HCT116 (cell line): ENCODE results near the gene P2RX7. TPM values are rescaled to one million over a fixed set of nuclear protein-coding genes. Genes with fewer than 3 reads are reported as not detected.

Experiments
- ATAC-seq: fragments of 200-7000 bp; cut with Tn5 transposase; 2 replicates; pipeline ENCODE4 v1.9.1; 2020; ENCODE audit warnings: mild to moderate bottlenecking, moderate library complexity
- BruUV-seq: library from RNA; stranded (reverse); fragments of 400-500 nt; replicated peaks from 2 replicates; lab custom pipeline; 2021; lab: Mats Ljungman, UMichigan
- CTCF ChIA-PET: fragments of 300-600 bp; sonication (Branson Sonifier 250); formaldehyde crosslinking; loops from one replicate; lab custom pipeline; 2021; ENCODE audit warnings: antibody characterized with exemption; lab: Charles Lee
- POLR2A ChIA-PET: fragments of 300-600, 350-600 bp; sonication (Branson Sonifier 250); formaldehyde crosslinking; loops from one replicate; lab custom pipeline; 2021; ENCODE audit warnings: antibody characterized with exemption; lab: Charles Lee
- RAD21 ChIA-PET, 2 experiments: fragments of 300-600 bp; sonication (Branson Sonifier 250); formaldehyde crosslinking; loops; one replicate each; lab custom pipeline; 2023; ENCODE audit warnings: low total read pairs in 2 of 2; ENCODE audit not compliant: uncharacterized antibody in 2 of 2, unreplicated experiment in 2 of 2, low non-redundant PET in 1 of 2; lab: Charles Lee
- DNase-seq: peaks from one replicate; pipeline ENCODE4 v3.0.0-alpha.2; 2010; ENCODE audit warnings: low read depth, low spot score
- H2AFZ ChIP-seq: fragments of 200-600 bp; shearing (Covaris generic), sonication (generic); 2 replicates; pipeline ENCODE4 v1.6.1; 2017; ENCODE audit warnings: low read depth, mixed run types, mixed read lengths, antibody characterized with exemption, low read length; ENCODE audit not compliant: poor library complexity, severe bottlenecking
- H3K27ac ChIP-seq: 2 replicates; pipeline ENCODE4 v1.5.1; 2012; ENCODE audit warnings: low read depth, low read length
- H3K27me3 ChIP-seq: fragments of 200-600 bp; sonication (generic); 2 replicates; pipeline ENCODE4 v1.6.1; 2016; ENCODE audit warnings: mixed run types, low read length, mixed read lengths; ENCODE audit not compliant: insufficient read depth
- H3K36me3 ChIP-seq, 2 experiments: fragments of 200-500 bp in 1 of 2; fragments of 200-600 bp in 1 of 2; sonication (Bioruptor generic) in 1 of 2; sonication (generic) in 1 of 2; 2 replicates each; pipeline versions ENCODE4 v1.5.1 to v1.6.1; 2014 to 2016; ENCODE audit warnings: low read length in 2 of 2, inconsistent platforms in 1 of 2, mixed read lengths in 1 of 2, mixed run types in 1 of 2; ENCODE audit not compliant: insufficient read depth in 2 of 2, control insufficient read depth in 1 of 2
- H3K4me1 ChIP-seq, 2 experiments: fragments of 200-600 bp in 1 of 2; sonication (generic) in 1 of 2; 2 replicates each; pipeline versions ENCODE4 v1.5.1 to v1.6.1; 2012 to 2017; ENCODE audit warnings: low read length in 2 of 2, inconsistent platforms in 1 of 2, mild to moderate bottlenecking in 1 of 2, mixed read lengths in 1 of 2, mixed run types in 1 of 2, moderate library complexity in 1 of 2; ENCODE audit not compliant: insufficient read depth in 2 of 2, control insufficient read depth in 1 of 2
- H3K4me2 ChIP-seq: fragments of 200-600 bp; sonication (generic); 2 replicates; pipeline ENCODE4 v1.6.1; 2017; ENCODE audit warnings: mixed run types, low read length, mixed read lengths
- H3K4me3 ChIP-seq, 2 experiments: fragments of 200-600 bp in 1 of 2; sonication (generic) in 1 of 2; replicated peaks in 1 of 2; 2 replicates each; pipeline ENCODE4 v1.5.1; 2011 to 2016; ENCODE audit warnings: low read length in 2 of 2, control low read depth in 1 of 2, low read depth in 1 of 2, mild to moderate bottlenecking in 1 of 2, mixed read lengths in 1 of 2, mixed run types in 1 of 2
- H3K79me2 ChIP-seq: fragments of 200-600 bp; sonication (generic); 2 replicates; pipeline ENCODE4 v1.6.1; 2017; ENCODE audit warnings: mild to moderate bottlenecking, mixed run types, low read length, moderate library complexity, mixed read lengths; ENCODE audit not compliant: insufficient read depth
- H3K9ac ChIP-seq: fragments of 200-600 bp; sonication (generic); 2 replicates; pipeline ENCODE4 v1.6.1; 2016; ENCODE audit warnings: low read length, mixed read lengths
- H3K9me2 ChIP-seq: fragments of 200-600 bp; sonication (generic), shearing (Covaris generic); 2 replicates; pipeline ENCODE4 v1.6.1; 2017; ENCODE audit warnings: mixed run types, mild to moderate bottlenecking, moderate library complexity; ENCODE audit not compliant: insufficient read depth
- H3K9me3 ChIP-seq, 2 experiments: fragments of 200-500 bp in 1 of 2; fragments of 200-600 bp in 1 of 2; sonication (Bioruptor generic) in 1 of 2; sonication (generic) in 1 of 2; 2 replicates each; pipeline ENCODE4 v1.6.1; 2014 to 2017; ENCODE audit warnings: low read length in 2 of 2, mixed read lengths in 2 of 2, inconsistent platforms in 1 of 2, low read depth in 1 of 2, mild to moderate bottlenecking in 1 of 2, mixed run types in 1 of 2, moderate library complexity in 1 of 2; ENCODE audit not compliant: control insufficient read depth in 1 of 2, insufficient read depth in 1 of 2
- H4K20me1 ChIP-seq: fragments of 200-600 bp; sonication (generic), shearing (Covaris generic); 2 replicates; pipeline ENCODE4 v1.6.1; 2017; ENCODE audit warnings: mixed run types, mild to moderate bottlenecking, moderate library complexity; ENCODE audit not compliant: insufficient read depth
- CBX3 ChIP-seq: IDR thresholded peaks from 2 replicates; pipeline ENCODE4 v1.6.1; 2012; ENCODE audit warnings: low read depth
- CEBPB ChIP-seq: IDR thresholded peaks from 2 replicates; pipeline ENCODE4 v1.6.1; 2012; ENCODE audit warnings: low read depth
- ELF1 ChIP-seq: IDR thresholded peaks from 2 replicates; pipeline ENCODE4 v1.6.1; 2012; ENCODE audit warnings: low read depth, borderline replicate concordance
- EZH2 ChIP-seq: fragments of 200-600 bp; sonication (generic); IDR thresholded peaks from 2 replicates; pipeline ENCODE4 v1.6.1; 2017; ENCODE audit warnings: antibody characterized with exemption, mixed run types
- EZH2phosphoT487 ChIP-seq: fragments of 200-600 bp; IDR thresholded peaks from 2 replicates; pipeline ENCODE4 v1.6.1; 2018; ENCODE audit warnings: antibody characterized with exemption, borderline replicate concordance
- FOSL1 ChIP-seq: IDR thresholded peaks from 2 replicates; pipeline ENCODE4 v1.6.1; 2012; ENCODE audit warnings: low read depth
- POLR2A ChIP-seq: IDR thresholded peaks from 2 replicates; pipeline ENCODE4 v1.7.0; 2011; ENCODE audit warnings: borderline replicate concordance; ENCODE audit not compliant: insufficient read depth, insufficient read length; ENCODE audit errors: extremely low read depth
- SIN3A ChIP-seq: IDR thresholded peaks from 2 replicates; pipeline ENCODE4 v1.6.1; 2012; ENCODE audit warnings: low read depth
- SP1 ChIP-seq: IDR thresholded peaks from 2 replicates; pipeline ENCODE4 v1.6.1; 2012; ENCODE audit warnings: low read depth
- SRF ChIP-seq: IDR thresholded peaks from 2 replicates; pipeline ENCODE4 v1.6.1; 2012; ENCODE audit warnings: low read depth
- YY1 ChIP-seq: IDR thresholded peaks from 2 replicates; pipeline ENCODE4 v1.6.1; 2011; ENCODE audit warnings: low read length, low read depth, moderate library complexity, mild to moderate bottlenecking; ENCODE audit not compliant: insufficient replicate concordance; ENCODE audit errors: extremely low read depth
- ZFX ChIP-seq: fragments of 450-650 bp; IDR thresholded peaks from 2 replicates; pipeline ENCODE4 v1.6.1; 2017
- intact Hi-C: fragments of 100-400 bp; cut with micrococcal nuclease; formaldehyde crosslinking; loops from 2 replicates; pipeline ENCODE4 v1.10.0; 2022
- total RNA-seq: library from RNA; stranded (reverse); gene quantifications from one replicate; pipeline ENCODE4 v1.2.1, GENCODE V29; 2021; ENCODE audit not compliant: unreplicated experiment
- TF ChIP-seq, protein P1 (sequence below): IDR thresholded peaks from 2 replicates; pipeline ENCODE4 v1.6.1; 2012; ENCODE audit warnings: low read depth
- TF ChIP-seq, protein P2 (sequence below): IDR thresholded peaks from 2 replicates; pipeline ENCODE4 v1.6.1; 2012
- TF ChIP-seq, protein P3 (sequence below): IDR thresholded peaks from 2 replicates; pipeline ENCODE4 v1.6.1; 2012
- TF ChIP-seq, protein P4 (sequence below): IDR thresholded peaks from 2 replicates; pipeline ENCODE4 v1.6.1; 2011; ENCODE audit warnings: mild to moderate bottlenecking, low read length, moderate library complexity; ENCODE audit not compliant: insufficient replicate concordance; ENCODE audit errors: extremely low read depth

The P2RX7 gene
- total RNA-seq, 1 experiment from 2014 or later, result 1.5 TPM

DNA sequence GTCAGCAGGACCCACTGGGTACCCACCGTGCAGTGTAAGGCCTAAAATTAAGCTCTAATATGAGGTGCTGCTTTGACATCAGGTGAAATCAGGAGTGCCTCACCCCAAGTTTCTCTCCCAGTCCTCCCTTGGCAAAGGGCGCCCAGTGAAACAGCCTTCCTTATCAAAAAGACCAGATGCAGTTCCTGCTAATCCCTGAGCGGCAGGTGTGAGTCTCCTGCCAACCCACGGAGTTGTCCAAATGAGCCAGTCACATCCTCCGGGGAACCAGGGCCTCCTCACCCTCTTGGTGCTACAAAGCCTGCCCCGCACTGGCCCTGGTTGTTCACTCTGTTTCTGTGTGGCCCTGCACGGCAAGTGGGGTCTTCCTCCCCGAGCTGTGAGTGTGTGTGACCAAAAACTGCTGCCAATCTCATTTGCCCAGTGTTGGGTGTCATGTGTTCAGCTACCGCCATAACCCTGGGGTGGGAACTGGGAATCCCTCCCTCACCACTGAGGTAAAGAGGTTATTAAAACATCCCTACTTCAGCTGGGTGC lies 57.0 kb downstream of the P2RX7 start:
- DNase-seq (no peak), ATAC-seq (no peak)
- no peak overlapping the region for H3K9ac ChIP-seq
- intact Hi-C loops, result no loop called here
- H3K36me3 ChIP-seq, result no peaks in the 10 kb centered on the region
- ChIA-PET RAD21 (no interaction called here), CTCF (no interaction called here), POLR2A (interaction anchor here (0.7 to 1.0 kb wide), 2 partner anchors 17 to 358 kb away, joined by 3 read pairs; no protein-coding TSS in a partner anchor)
- H3K27ac ChIP-seq, result no peak overlapping the region
- no peak overlapping the region for H3K4me3 ChIP-seq
- H2AFZ ChIP-seq, result no peak overlapping the region
- no peaks in the 10 kb centered on the region for H3K9me3 ChIP-seq
- no peaks in the 10 kb centered on the region for H3K27me3 ChIP-seq
- H3K4me1 ChIP-seq, result no peaks in the 10 kb centered on the region
- H4K20me1 ChIP-seq, result no peaks in the 10 kb centered on the region
- no peaks in the 10 kb centered on the region for H3K79me2 ChIP-seq
- no peak overlapping the region for H3K4me2 ChIP-seq
- H3K9me2 ChIP-seq, result no peaks in the 10 kb centered on the region
- no TSS peak for BruUV-seq
- TF ChIP-seq SIN3A (no peak), YY1 (no peak)

DNA sequence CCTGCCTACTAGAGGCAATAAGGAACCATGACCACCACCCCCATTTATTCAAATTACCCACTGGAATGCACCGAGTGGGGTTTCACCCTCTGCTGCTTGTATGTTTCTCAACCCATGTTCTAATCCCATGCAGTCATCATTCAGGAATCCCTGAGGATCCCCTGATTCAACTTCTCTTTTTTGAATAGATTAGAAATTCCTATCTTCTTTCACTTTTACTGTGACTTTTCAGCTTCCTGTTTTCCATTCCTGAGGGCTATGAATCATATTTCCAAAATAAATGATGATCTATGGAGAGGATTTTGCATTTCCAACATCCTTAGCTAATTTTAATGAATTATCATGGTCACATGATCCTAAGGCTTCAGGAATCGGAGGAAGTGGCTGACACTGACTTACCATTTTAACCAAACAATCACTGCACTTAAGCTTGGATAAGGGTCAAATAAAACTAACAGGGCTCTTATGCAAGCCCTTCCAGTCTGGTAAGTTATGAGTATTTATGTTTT lies 57.9 kb downstream of the P2RX7 start:
- H3K4me2 ChIP-seq, result no peak overlapping the region
- POLR2A ChIA-PET, result no interaction called here
- H3K27ac ChIP-seq, result no peak overlapping the region
- DNase-seq (no peak), ATAC-seq (no peak)
- H3K9me2 ChIP-seq, result no peaks in the 10 kb centered on the region
- intact Hi-C loops, result no loop called here
- no peaks in the 10 kb centered on the region for H3K79me2 ChIP-seq
- RAD21 ChIA-PET, result no interaction called here
- no peaks in the 10 kb centered on the region for H4K20me1 ChIP-seq
- no peak overlapping the region for H3K4me3 ChIP-seq
- BruUV-seq, result no TSS peak
- CTCF ChIA-PET, result no interaction called here
- H3K4me1 ChIP-seq, result no peaks in the 10 kb centered on the region
- H3K36me3 ChIP-seq, result no peaks in the 10 kb centered on the region
- H2AFZ ChIP-seq, result no peak overlapping the region
- no peaks in the 10 kb centered on the region for H3K27me3 ChIP-seq
- no peak overlapping the region for H3K9ac ChIP-seq
- no peaks in the 10 kb centered on the region for H3K9me3 ChIP-seq
- no peak for TF ChIP-seq EZH2phosphoT487
- no peak for TF ChIP-seq SRF
- no peak for TF ChIP-seq ZFX
- TF ChIP-seq, protein P1, sequence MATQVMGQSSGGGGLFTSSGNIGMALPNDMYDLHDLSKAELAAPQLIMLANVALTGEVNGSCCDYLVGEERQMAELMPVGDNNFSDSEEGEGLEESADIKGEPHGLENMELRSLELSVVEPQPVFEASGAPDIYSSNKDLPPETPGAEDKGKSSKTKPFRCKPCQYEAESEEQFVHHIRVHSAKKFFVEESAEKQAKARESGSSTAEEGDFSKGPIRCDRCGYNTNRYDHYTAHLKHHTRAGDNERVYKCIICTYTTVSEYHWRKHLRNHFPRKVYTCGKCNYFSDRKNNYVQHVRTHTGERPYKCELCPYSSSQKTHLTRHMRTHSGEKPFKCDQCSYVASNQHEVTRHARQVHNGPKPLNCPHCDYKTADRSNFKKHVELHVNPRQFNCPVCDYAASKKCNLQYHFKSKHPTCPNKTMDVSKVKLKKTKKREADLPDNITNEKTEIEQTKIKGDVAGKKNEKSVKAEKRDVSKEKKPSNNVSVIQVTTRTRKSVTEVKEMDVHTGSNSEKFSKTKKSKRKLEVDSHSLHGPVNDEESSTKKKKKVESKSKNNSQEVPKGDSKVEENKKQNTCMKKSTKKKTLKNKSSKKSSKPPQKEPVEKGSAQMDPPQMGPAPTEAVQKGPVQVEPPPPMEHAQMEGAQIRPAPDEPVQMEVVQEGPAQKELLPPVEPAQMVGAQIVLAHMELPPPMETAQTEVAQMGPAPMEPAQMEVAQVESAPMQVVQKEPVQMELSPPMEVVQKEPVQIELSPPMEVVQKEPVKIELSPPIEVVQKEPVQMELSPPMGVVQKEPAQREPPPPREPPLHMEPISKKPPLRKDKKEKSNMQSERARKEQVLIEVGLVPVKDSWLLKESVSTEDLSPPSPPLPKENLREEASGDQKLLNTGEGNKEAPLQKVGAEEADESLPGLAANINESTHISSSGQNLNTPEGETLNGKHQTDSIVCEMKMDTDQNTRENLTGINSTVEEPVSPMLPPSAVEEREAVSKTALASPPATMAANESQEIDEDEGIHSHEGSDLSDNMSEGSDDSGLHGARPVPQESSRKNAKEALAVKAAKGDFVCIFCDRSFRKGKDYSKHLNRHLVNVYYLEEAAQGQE, result no peak
- TF ChIP-seq EZH2, result no peak
- no peak for TF ChIP-seq FOSL1
- TF ChIP-seq ELF1, result no peak
- TF ChIP-seq CEBPB, result no peak
- TF ChIP-seq, protein P2, sequence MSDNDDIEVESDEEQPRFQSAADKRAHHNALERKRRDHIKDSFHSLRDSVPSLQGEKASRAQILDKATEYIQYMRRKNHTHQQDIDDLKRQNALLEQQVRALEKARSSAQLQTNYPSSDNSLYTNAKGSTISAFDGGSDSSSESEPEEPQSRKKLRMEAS, result no peak
- TF ChIP-seq SP1, result no peak
- no peak for TF ChIP-seq CBX3
- TF ChIP-seq, protein P3, sequence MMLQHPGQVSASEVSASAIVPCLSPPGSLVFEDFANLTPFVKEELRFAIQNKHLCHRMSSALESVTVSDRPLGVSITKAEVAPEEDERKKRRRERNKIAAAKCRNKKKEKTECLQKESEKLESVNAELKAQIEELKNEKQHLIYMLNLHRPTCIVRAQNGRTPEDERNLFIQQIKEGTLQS, result no peak
- TF ChIP-seq, protein P4, sequence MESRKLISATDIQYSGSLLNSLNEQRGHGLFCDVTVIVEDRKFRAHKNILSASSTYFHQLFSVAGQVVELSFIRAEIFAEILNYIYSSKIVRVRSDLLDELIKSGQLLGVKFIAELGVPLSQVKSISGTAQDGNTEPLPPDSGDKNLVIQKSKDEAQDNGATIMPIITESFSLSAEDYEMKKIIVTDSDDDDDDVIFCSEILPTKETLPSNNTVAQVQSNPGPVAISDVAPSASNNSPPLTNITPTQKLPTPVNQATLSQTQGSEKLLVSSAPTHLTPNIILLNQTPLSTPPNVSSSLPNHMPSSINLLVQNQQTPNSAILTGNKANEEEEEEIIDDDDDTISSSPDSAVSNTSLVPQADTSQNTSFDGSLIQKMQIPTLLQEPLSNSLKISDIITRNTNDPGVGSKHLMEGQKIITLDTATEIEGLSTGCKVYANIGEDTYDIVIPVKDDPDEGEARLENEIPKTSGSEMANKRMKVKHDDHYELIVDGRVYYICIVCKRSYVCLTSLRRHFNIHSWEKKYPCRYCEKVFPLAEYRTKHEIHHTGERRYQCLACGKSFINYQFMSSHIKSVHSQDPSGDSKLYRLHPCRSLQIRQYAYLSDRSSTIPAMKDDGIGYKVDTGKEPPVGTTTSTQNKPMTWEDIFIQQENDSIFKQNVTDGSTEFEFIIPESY, result no peak
- TF ChIP-seq POLR2A, result no peak
